ENCODE results near the gene BSND.

GRCh38 chr1:55047611-55048010, 48.9 kb downstream of the BSND start:
- TF ChIP-seq, protein P1, sequence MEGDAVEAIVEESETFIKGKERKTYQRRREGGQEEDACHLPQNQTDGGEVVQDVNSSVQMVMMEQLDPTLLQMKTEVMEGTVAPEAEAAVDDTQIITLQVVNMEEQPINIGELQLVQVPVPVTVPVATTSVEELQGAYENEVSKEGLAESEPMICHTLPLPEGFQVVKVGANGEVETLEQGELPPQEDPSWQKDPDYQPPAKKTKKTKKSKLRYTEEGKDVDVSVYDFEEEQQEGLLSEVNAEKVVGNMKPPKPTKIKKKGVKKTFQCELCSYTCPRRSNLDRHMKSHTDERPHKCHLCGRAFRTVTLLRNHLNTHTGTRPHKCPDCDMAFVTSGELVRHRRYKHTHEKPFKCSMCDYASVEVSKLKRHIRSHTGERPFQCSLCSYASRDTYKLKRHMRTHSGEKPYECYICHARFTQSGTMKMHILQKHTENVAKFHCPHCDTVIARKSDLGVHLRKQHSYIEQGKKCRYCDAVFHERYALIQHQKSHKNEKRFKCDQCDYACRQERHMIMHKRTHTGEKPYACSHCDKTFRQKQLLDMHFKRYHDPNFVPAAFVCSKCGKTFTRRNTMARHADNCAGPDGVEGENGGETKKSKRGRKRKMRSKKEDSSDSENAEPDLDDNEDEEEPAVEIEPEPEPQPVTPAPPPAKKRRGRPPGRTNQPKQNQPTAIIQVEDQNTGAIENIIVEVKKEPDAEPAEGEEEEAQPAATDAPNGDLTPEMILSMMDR (IDR thresholded peaks at IDR 0.05; ENCODE audit: poor library complexity): no peak
- TF ChIP-seq EZH2 (IDR thresholded peaks at IDR 0.05; ENCODE audit: borderline replicate concordance) (no peak), EZH2phosphoT487 (IDR thresholded peaks at IDR 0.05; ENCODE audit: low read depth, severe bottlenecking, unreplicated experiment) (no peak)
